GM12801 (cell line): ENCODE data around the gene IFNL2.

Experiments used
- CTCF ChIP-seq: IDR thresholded peaks from one replicate; pipeline ENCODE4 v1.5.1; 2011; ENCODE audit warnings: control low read depth; ENCODE audit not compliant: insufficient read length; ENCODE audit errors: extremely low read depth

The IFNL2 gene

GRCh38 chr19:39306075-39306474 lies 37.9 kb downstream of the IFNL2 start:
- no peak for TF ChIP-seq CTCF

- no peak for TF ChIP-seq CTCF
Observed at GRCh38 chr19:39307046-39307821, 39.0 kb downstream of the IFNL2 start.

- no peak for TF ChIP-seq CTCF
Observed at GRCh38 chr19:39307822-39308530, 39.8 kb downstream of the IFNL2 start.

- no peak for TF ChIP-seq CTCF
Observed at GRCh38 chr19:39308531-39309304, 40.5 kb downstream of the IFNL2 start.

GRCh38 chr19:39310558-39311311 lies 42.5 kb downstream of the IFNL2 start:
- TF ChIP-seq CTCF = no peak

GRCh38 chr19:39314016-39314728 lies 46.0 kb downstream of the IFNL2 start:
- no peak for TF ChIP-seq CTCF
